NOMO-1 treated with DMSO at 0.1 percent for 48 hours (cell line): Measurements from ENCODE around the gene COPS2.

Source experiments
- DNase-seq: peaks from one replicate; lab custom pipeline; 2025; ENCODE audit not compliant: unreplicated experiment; lab: John Stamatoyannopoulos, UW

The COPS2 gene

GRCh38 chr15:49163678-49164077 is 8.3 kb upstream of the COPS2 start:
- DNase-seq, result no peak

GRCh38 chr15:49155834-49156627 is 632 bp upstream of the COPS2 start:
- no peak for DNase-seq

DNA sequence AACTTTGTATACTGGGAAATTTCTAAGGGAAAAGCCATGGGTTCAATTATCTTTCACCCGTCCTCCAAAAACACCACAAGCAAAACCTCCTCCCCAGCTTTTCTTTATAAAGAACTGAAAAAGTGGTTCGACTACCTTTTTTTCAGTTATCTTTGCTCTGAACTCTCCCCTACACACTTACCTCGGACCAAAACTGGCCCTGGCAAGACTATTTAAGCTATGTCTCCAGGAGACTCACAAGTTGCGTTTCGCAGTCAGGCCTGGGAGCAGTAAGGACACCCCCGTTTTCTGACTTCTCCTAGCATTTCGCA is 645 bp downstream of the COPS2 start:
- no peak for DNase-seq

- DNase-seq, result peak; percentile 3
Observed at GRCh38 chr15:49154359-49154758, 1.0 kb downstream of the COPS2 start.

GRCh38 chr15:49152552-49153312 is 2.7 kb downstream of the COPS2 start:
- no peak for DNase-seq

GRCh38 chr15:49151831-49152230 is 3.6 kb downstream of the COPS2 start:
- DNase-seq, result no peak

GRCh38 chr15:49148727-49149126 is 6.7 kb downstream of the COPS2 start:
- peak; percentile 15 for DNase-seq

GRCh38 chr15:49148298-49148697 is 7.1 kb downstream of the COPS2 start:
- DNase-seq, result peak; percentile 20

- DNase-seq, result peak; percentile 10
Observed at GRCh38 chr15:49145651-49146609, 9.5 kb downstream of the COPS2 start.

DNA sequence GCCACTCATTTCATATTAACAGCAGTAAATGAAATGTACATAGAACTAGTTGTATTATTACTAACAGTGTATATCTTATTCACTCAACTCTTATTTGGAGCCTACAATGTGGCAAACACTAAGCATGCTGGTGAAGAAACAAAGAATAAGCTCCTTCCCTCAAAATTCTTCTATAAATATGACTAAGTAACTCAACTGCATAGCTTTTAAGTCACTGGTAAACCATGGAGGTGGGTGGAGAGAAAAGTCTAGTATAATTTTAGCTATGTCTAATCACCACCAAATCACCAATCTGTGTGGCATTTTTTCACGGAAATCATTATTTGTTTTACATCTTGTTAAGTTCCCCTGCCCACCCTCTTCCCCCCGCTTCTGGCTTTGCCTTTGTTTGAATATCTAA is 17.5 kb downstream of the COPS2 start:
- DNase-seq, result no peak

DNA sequence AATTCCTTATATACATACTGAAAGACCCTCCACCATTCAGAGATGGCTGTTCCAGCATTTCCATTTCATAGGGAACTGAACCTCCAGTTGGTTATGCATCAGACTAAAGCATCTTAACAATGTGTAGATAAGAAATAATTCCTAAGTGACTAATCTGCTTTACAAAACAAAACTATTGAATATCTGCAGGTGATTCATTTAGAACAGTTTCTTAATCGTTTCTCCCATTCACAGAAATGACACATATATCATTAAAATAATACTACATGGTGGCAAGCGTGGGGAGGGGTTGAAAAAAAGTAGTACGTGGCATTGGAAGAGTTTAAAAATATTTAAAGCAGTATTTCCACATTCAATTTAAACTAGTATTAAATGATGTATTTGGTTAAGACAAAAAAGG is 19.5 kb downstream of the COPS2 start:
- no peak for DNase-seq

GRCh38 chr15:49135342-49135857 is 20.0 kb downstream of the COPS2 start:
- no peak for DNase-seq

- no peak for DNase-seq
Observed at GRCh38 chr15:49134683-49135341, 20.6 kb downstream of the COPS2 start.

DNA sequence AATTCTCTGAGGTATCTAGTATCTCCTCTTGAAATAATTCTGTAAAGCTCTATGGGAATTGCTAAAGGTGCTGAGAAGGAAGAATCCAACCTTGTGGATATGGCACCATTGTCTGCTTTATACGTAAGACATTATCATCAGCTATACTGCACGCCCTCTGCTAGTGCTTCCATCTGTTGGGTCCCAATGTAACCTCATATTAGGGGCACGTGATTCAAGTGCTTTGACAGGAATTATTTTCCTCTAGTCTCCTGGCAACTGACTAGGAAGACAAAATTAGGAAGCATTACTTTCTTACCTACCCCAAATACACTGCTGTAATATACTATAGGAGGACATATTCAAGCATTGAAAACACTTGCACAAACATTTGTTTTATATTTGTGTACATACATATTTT is 24.0 kb downstream of the COPS2 start:
- no peak for DNase-seq

- no peak for DNase-seq
Observed at GRCh38 chr15:49124371-49124770, 31.0 kb downstream of the COPS2 start.

- DNase-seq, result no peak
Observed at GRCh38 chr15:49122541-49123062, 32.8 kb downstream of the COPS2 start.

- no peak for DNase-seq
Observed at GRCh38 chr15:49121901-49122300, 33.5 kb downstream of the COPS2 start.

DNA sequence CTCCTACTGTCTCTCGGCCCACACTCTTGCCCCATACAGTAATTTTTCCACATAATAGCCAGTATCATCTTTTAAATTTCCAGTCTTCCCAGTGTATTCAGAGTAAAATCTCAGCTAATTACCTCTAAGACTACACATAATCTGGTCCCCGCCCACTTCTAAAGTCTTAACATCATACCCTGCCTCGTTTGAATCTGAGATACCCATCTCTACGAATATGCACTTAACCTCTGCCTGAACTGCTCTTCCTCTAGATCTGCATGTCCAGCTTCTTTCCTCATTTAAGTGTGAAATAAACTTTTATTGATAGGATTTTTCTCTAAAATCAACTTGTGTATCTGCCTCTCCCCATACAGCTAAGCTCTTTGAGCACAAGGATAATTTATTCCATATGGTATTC is 34.6 kb downstream of the COPS2 start:
- no peak for DNase-seq

- DNase-seq, result no peak
Observed at GRCh38 chr15:49116108-49116857, 39.1 kb downstream of the COPS2 start.

GRCh38 chr15:49115062-49115461 is 40.3 kb downstream of the COPS2 start:
- no peak for DNase-seq
